ENCODE data around the gene CLTRN.

GRCh38 chrX:15594371-15594770, 70.2 kb downstream of the CLTRN start:
- TF ChIP-seq CTCF (IDR thresholded peaks at IDR 0.05) (no peak), POLR2A (IDR thresholded peaks at IDR 0.05) (no peak)

All from thyroid gland (tissue), 4 donors.